Suprapubic skin (tissue), 4 donors: ENCODE data around the gene SLC25A13. TPM values are rescaled to one million over a fixed set of nuclear protein-coding genes. Genes with fewer than 3 reads are reported as not detected.
"Not testable (repeated sequence)": the region's sequence is repeated elsewhere in the genome, so short reads cannot be mapped to it uniquely, and the experiment has no call there.

ENCODE experiments used
- DNase-seq, 2 donors: peaks; one replicate each; pipeline ENCODE4 v3.0.0-alpha.2; 2019; ENCODE audit warnings: low spot score in 2 of 2
- H3K27ac ChIP-seq: fragments of 200-600 bp; sonication (generic); one replicate; pipeline ENCODE4 v1.5.1; 2019
- H3K27me3 ChIP-seq: fragments of 200-600 bp; sonication (generic); one replicate; pipeline ENCODE4 v1.5.1; 2019
- H3K36me3 ChIP-seq: fragments of 200-600 bp; sonication (generic); one replicate; pipeline ENCODE4 v1.5.1; 2019
- H3K4me1 ChIP-seq: fragments of 200-600 bp; sonication (generic); one replicate; pipeline ENCODE4 v1.5.1; 2019
- H3K4me3 ChIP-seq: fragments of 200-600 bp; sonication (generic); one replicate; pipeline ENCODE4 v1.5.1; 2019; ENCODE audit warnings: mild to moderate bottlenecking
- H3K9me3 ChIP-seq: fragments of 200-600 bp; sonication (generic); one replicate; pipeline ENCODE4 v1.5.1; 2019
- EP300 ChIP-seq: sonication (generic); formaldehyde crosslinking; IDR thresholded peaks from one replicate; pipeline ENCODE4 v1.6.1; 2017; ENCODE audit warnings: antibody characterized with exemption
- POLR2A ChIP-seq, 2 donors: fragments of 450-650 bp; IDR thresholded peaks; one replicate each; pipeline ENCODE4 v1.6.1; 2017; ENCODE audit warnings: antibody characterized with exemption in 2 of 2, mild to moderate bottlenecking in 2 of 2, moderate library complexity in 2 of 2
- POLR2AphosphoS5 ChIP-seq, 3 donors: sonication (generic); formaldehyde crosslinking; IDR thresholded peaks; one replicate each; pipeline ENCODE4 v1.6.1; 2017; ENCODE audit warnings: antibody characterized with exemption in 3 of 3
- WGBS: methylation state at CpG from one replicate; pipeline ENCODE4 v1.1.5; 2018; 5-methylcytosine and 5-hydroxymethylcytosine counted together
- total RNA-seq, 4 donors: library from RNA; depleted of rRNA; stranded (reverse); fragments of >200 nt; gene quantifications; one replicate each; pipeline ENCODE4 v1.1.0, GENCODE V29; 2016
- TF ChIP-seq, protein P1 (sequence below), 2 donors: fragments of 200-600 bp in 1 of 2; fragments of 450-650 bp in 1 of 2; sonication (generic) in 1 of 2; IDR thresholded peaks; one replicate each; pipeline ENCODE4 v1.5.1; 2016 to 2019; ENCODE audit warnings: antibody characterized with exemption in 2 of 2, mild to moderate bottlenecking in 1 of 2, moderate library complexity in 1 of 2

Gene SLC25A13
- total RNA-seq, 4 donors from 2014 or later, result 35.6 to 55.8 (median 42.5) TPM

DNA sequence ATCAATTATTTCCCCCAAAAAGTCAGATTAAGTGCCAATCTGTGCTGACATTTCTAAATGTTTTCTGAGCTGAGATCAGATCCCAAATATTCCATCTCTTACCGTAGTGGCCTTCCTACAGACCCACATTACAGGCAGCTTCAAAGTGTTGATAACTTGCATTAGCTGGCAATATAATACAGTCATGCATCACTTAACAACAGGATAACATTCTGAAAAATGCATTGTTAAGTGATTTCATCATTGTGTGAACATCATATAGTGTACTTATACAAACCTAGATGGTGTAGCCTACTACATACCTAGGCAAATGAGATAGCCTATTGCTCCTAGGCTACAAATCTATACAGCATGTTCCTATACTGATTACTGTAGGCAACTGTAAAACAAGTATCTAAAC is 22.4 kb downstream of the SLC25A13 start:
- H3K36me3 ChIP-seq, result no peaks in the 10 kb centered on the region
- no peaks in the 10 kb centered on the region for H3K27me3 ChIP-seq
- no peak overlapping the region for H3K4me3 ChIP-seq
- no peak for TF ChIP-seq POLR2AphosphoS5 (IDR thresholded peaks at IDR 0.05)
- TF ChIP-seq EP300, result no peak
- TF ChIP-seq, protein P1, sequence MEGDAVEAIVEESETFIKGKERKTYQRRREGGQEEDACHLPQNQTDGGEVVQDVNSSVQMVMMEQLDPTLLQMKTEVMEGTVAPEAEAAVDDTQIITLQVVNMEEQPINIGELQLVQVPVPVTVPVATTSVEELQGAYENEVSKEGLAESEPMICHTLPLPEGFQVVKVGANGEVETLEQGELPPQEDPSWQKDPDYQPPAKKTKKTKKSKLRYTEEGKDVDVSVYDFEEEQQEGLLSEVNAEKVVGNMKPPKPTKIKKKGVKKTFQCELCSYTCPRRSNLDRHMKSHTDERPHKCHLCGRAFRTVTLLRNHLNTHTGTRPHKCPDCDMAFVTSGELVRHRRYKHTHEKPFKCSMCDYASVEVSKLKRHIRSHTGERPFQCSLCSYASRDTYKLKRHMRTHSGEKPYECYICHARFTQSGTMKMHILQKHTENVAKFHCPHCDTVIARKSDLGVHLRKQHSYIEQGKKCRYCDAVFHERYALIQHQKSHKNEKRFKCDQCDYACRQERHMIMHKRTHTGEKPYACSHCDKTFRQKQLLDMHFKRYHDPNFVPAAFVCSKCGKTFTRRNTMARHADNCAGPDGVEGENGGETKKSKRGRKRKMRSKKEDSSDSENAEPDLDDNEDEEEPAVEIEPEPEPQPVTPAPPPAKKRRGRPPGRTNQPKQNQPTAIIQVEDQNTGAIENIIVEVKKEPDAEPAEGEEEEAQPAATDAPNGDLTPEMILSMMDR (IDR thresholded peaks at IDR 0.05), result no peak
- TF ChIP-seq POLR2A (IDR thresholded peaks at IDR 0.05), result no peak
- H3K27ac ChIP-seq, result no peak overlapping the region
- H3K4me1 ChIP-seq, result peaks cover 10% of the 10 kb centered on the region
- no peaks in the 10 kb centered on the region for H3K9me3 ChIP-seq
- WGBS, result 100% methylated on average over 1 of the region's 1 CpG
- no peak for DNase-seq

DNA sequence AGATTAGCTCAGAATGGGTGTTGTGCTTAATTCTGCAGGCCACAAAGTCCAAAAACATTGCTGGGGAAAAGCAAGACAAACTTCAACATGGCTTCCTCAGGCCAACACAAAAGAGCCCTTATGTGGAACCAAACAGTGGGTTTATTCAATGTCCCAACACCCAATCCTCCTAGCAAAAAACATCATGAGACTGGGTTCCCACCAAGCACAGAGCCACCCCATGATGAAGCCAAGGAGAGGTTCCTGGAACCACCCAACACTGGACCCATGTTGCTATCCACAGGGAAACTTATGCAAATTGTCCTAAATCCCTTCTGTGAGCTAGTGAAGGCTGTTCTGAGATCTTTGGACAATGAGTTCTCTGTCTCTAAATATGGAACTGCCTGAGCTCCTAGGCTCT is 24.0 kb downstream of the SLC25A13 start:
- no peak overlapping the region for H3K27ac ChIP-seq
- TF ChIP-seq POLR2A (IDR thresholded peaks at IDR 0.05) (no peak), POLR2AphosphoS5 (IDR thresholded peaks at IDR 0.05) (no peak)
- TF ChIP-seq, protein P1 (IDR thresholded peaks at IDR 0.05), result no peak
- no peak for DNase-seq
- H3K4me1 ChIP-seq, result no peaks in the 10 kb centered on the region
- H3K9me3 ChIP-seq, result no peaks in the 10 kb centered on the region
- no peak overlapping the region for H3K4me3 ChIP-seq
- H3K36me3 ChIP-seq, result no peaks in the 10 kb centered on the region
- no peaks in the 10 kb centered on the region for H3K27me3 ChIP-seq

DNA sequence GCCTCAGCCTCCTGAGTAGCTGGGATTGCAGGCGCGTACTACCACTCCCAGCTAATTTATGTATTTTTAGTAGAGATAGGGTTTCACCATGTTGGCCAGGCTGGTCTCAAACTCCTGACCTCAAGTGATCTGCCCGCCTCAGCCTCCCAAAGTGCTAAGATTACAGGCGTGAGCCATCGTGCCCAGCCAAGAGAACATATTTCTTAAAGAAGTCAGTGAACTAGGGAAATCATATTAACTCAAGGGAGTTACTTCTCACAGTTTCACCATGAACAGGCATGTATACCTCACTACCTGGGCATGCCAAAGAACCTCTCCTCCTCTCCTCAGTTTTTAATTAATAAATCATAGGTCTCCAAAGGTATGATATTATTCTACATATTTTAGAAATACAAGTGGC is 24.5 kb downstream of the SLC25A13 start:
- H3K27ac ChIP-seq, H3K9me3 ChIP-seq, DNase-seq, H3K27me3 ChIP-seq, H3K36me3 ChIP-seq, H3K4me3 ChIP-seq, H3K4me1 ChIP-seq: not testable (repeated sequence)
- WGBS, result 90% methylated on average over 5 of the region's 5 CpGs

DNA sequence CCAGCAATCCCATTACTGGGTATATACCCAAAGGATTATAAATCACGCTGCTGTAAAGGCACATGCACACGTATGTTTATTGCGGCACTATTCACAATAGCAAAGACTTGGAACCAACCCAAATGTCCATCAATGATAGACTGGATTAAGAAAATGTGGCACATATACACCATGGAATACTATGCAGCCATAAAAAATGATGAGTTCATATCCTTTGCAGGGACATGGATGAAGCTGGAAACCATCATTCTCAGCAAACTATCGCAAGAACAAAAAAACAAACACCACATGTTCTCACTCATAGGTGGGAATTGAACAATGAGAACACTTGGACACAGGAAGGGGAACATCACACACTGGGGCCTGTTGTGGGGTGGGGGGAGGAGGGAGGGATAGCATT is 28.0 kb downstream of the SLC25A13 start:
- 97% methylated on average over 4 of the region's 4 CpGs for WGBS
- not testable (repeated sequence) for H3K4me3 ChIP-seq, H3K9me3 ChIP-seq, H3K27me3 ChIP-seq, H3K27ac ChIP-seq, DNase-seq, H3K4me1 ChIP-seq, H3K36me3 ChIP-seq

DNA sequence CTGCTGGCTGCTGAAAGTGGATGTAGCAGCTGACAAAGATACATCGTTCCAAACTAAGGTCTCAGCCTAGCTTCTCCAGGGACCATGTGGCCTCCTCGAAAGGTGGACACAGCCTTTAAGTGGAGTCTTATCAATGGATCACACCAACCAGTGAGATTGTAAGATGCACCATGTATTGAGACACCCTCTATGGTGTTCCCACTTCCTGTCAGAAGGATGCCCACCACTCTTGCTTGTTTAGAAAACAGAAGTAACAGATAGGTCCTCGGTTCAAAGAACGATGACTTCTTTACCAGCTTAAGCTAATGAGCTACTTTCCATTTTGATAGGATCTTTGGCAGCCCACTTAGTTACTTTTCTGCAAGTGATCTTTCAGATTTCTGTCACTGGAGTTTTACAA is 34.3 kb downstream of the SLC25A13 start:
- no peak for DNase-seq
- H3K4me1 ChIP-seq, result peaks cover 2% of the 10 kb centered on the region
- no peaks in the 10 kb centered on the region for H3K36me3 ChIP-seq
- H3K9me3 ChIP-seq, result no peaks in the 10 kb centered on the region
- WGBS, result 87% methylated on average over 4 of the region's 4 CpGs
- H3K27me3 ChIP-seq, result no peaks in the 10 kb centered on the region
- TF ChIP-seq EP300 (no peak), POLR2AphosphoS5 (IDR thresholded peaks at IDR 0.05) (no peak), POLR2A (IDR thresholded peaks at IDR 0.05) (no peak)
- TF ChIP-seq, protein P1 (IDR thresholded peaks at IDR 0.05), result no peak
- H3K4me3 ChIP-seq, result no peak overlapping the region
- no peak overlapping the region for H3K27ac ChIP-seq

DNA sequence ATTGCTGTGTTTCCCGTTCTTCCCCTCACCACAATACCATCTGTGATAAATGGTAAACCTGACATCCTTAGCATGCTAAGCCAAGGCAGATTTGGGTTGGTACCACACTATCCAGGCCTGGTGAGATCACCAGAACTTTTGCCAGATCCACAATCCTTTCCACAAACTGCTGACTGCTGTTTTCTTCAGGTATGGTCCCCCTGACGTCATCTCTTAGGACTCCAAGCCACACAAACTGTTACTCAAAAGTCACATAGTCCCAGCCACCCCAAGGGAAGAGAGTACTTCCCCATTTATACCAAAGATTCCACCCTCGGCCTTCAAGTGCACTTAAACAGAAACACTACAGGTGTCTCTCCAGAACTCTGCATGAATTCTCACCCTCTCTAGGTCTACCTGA is 34.8 kb downstream of the SLC25A13 start:
- H3K9me3 ChIP-seq, result no peaks in the 10 kb centered on the region
- H3K36me3 ChIP-seq, result no peaks in the 10 kb centered on the region
- H3K4me1 ChIP-seq, result peaks cover 2% of the 10 kb centered on the region
- no peak overlapping the region for H3K27ac ChIP-seq
- no peaks in the 10 kb centered on the region for H3K27me3 ChIP-seq
- DNase-seq, result no peak
- TF ChIP-seq, protein P1 (IDR thresholded peaks at IDR 0.05), result no peak
- TF ChIP-seq POLR2A (IDR thresholded peaks at IDR 0.05), result no peak
- no peak for TF ChIP-seq EP300
- no peak for TF ChIP-seq POLR2AphosphoS5 (IDR thresholded peaks at IDR 0.05)
- no peak overlapping the region for H3K4me3 ChIP-seq
- WGBS, result 77% methylated on average over 3 of the region's 3 CpGs
